ENCODE measurements around the gene PTCSC3. TPM values are rescaled to one million over a fixed set of nuclear protein-coding genes. Genes with fewer than 3 reads are reported as not detected.
A peak's percentile ranks its signal among the peaks of the same experiment; 100 is the strongest.
"Not testable (repeated sequence)": the region's sequence is repeated elsewhere in the genome, so short reads cannot be mapped to it uniquely, and the experiment has no call there.

Gene PTCSC3
- total and polyA plus RNA-seq, 10 of the 15 experiments (the other 5 are each of a cell fraction or from before 2014, with no cell fraction given), result not detected

GRCh38 chr14:36104258-36104657 is 72.3 kb downstream of the PTCSC3 start:
- intact Hi-C loops (cut with micrococcal nuclease; ENCODE audit: unreplicated experiment); H3K9me3 ChIP-seq (replicated peaks; ENCODE audit: control insufficient read depth, insufficient read depth, low read length); FAIRE-seq; in situ Hi-C loops (cut with MboI); H3K4me3 ChIP-seq; SMC1A ChIA-PET (ENCODE audit: uncharacterized antibody, unreplicated experiment); RAD21 ChIA-PET (ENCODE audit: unreplicated experiment); H3K27ac ChIP-seq (ENCODE audit: control insufficient read depth, insufficient read depth); H3K36me3 ChIP-seq (ENCODE audit: control insufficient read depth in 2 of 2, insufficient read depth in 2 of 2, low read length in 1 of 2); H2AFZ ChIP-seq (ENCODE audit: control insufficient read depth, low read depth, low read length); H3K4me2 ChIP-seq (ENCODE audit: control insufficient read depth, insufficient read depth); POLR2A ChIA-PET; H3K27me3 ChIP-seq (replicated peaks in 1 of 2; ENCODE audit: control insufficient read depth in 2 of 2, insufficient read depth in 2 of 2, low read length in 1 of 2); H3K4me1 ChIP-seq (ENCODE audit: control insufficient read depth, insufficient read depth, low read length); H4K20me1 ChIP-seq (ENCODE audit: control insufficient read depth, insufficient read depth); BruUV-seq (replicated peaks); DNase-seq (ENCODE audit: low read depth, low spot score); ATAC-seq; H3K9ac ChIP-seq (ENCODE audit: control insufficient read depth, insufficient read depth, low read length); H3K79me2 ChIP-seq (ENCODE audit: control insufficient read depth, insufficient read depth, low read length): not testable (repeated sequence)
- 24% methylated on average over 7 of the region's 7 CpGs for WGBS (ENCODE audit: insufficient coverage, insufficient replicate concordance, low lambda C conversion rate, missing lambda C conversion rate)
- TF ChIP-seq FOXK2 (IDR thresholded peaks at IDR 0.05), result 0 out of 2 replicates have a peak, but pooled peaks have one; percentile 3
- peak; percentile 17 for TF ChIP-seq E4F1 (IDR thresholded peaks at IDR 0.05; ENCODE audit: borderline replicate concordance, partially characterized antibody)
- CTCF ChIA-PET, result interaction anchor here (0.7 to 1.1 kb wide), 2 partner anchors 13 to 269 kb away, joined by 3 read pairs; no protein-coding TSS in a partner anchor

- Histone ChIP-seq H4K20me1 (ENCODE audit: control insufficient read depth, insufficient read depth) (no peaks in the 10 kb centered on the region), H3K27me3 (replicated peaks in 1 of 2; ENCODE audit: control insufficient read depth in 2 of 2, insufficient read depth in 2 of 2, low read length in 1 of 2) (no peaks in the 10 kb centered on the region), H2AFZ (ENCODE audit: control insufficient read depth, low read depth, low read length) (no peak overlapping the region), H3K4me1 (ENCODE audit: control insufficient read depth, insufficient read depth, low read length) (no peaks in the 10 kb centered on the region), H3K27ac (ENCODE audit: control insufficient read depth, insufficient read depth) (no peak overlapping the region), H3K9me3 (replicated peaks; ENCODE audit: control insufficient read depth, insufficient read depth, low read length) (no peaks in the 10 kb centered on the region; the same call in 2 of the 3 replicates), H3K4me3 (no peak overlapping the region), H3K79me2 (ENCODE audit: control insufficient read depth, insufficient read depth, low read length) (no peaks in the 10 kb centered on the region), H3K9ac (ENCODE audit: control insufficient read depth, insufficient read depth, low read length) (no peak overlapping the region), H3K4me2 (ENCODE audit: control insufficient read depth, insufficient read depth) (no peak overlapping the region), H3K36me3 (ENCODE audit: control insufficient read depth in 2 of 2, insufficient read depth in 2 of 2, low read length in 1 of 2) (no peaks in the 10 kb centered on the region)
- ChIA-PET SMC1A (ENCODE audit: uncharacterized antibody, unreplicated experiment) (interaction anchor here (0.7 to 0.9 kb wide), 2 partner anchors 55 to 100 kb away, joined by 3 read pairs; no protein-coding TSS in a partner anchor), RAD21 (ENCODE audit: unreplicated experiment) (no interaction called here), POLR2A (no interaction called here), CTCF (interaction anchor here (1.1 to 1.2 kb wide), 2 partner anchors 9 to 412 kb away, joined by 3 read pairs; no protein-coding TSS in a partner anchor)
- FAIRE-seq, result no peak
- in situ Hi-C loops (cut with MboI), result no loop called here
- BruUV-seq (replicated peaks), result no TSS peak
- TF ChIP-seq WRNIP1 (IDR thresholded peaks at IDR 0.05; ENCODE audit: borderline replicate concordance, low read depth, low read length) (no peak), ASH2L (IDR thresholded peaks at IDR 0.05; ENCODE audit: borderline replicate concordance, low read depth) (no peak), CEBPZ (IDR thresholded peaks at IDR 0.05; ENCODE audit: low read depth, low read length) (no peak), ZNF274 (IDR thresholded peaks at IDR 0.05; ENCODE audit: insufficient read depth, insufficient read length) (no peak), IKZF2 (IDR thresholded peaks at IDR 0.05) (no peak), PAX5 (IDR thresholded peaks at IDR 0.05; ENCODE audit: borderline replicate concordance, low read depth, low read length) (no peak), ZNF217 (IDR thresholded peaks at IDR 0.05) (no peak), SP1 (IDR thresholded peaks at IDR 0.05; ENCODE audit: low read depth, low read length) (no peak), MTA3 (IDR thresholded peaks at IDR 0.05; ENCODE audit: borderline replicate concordance, low read length) (no peak), SIX5 (IDR thresholded peaks at IDR 0.05; ENCODE audit: low read depth, low read length, severe bottlenecking) (no peak), CBX3 (IDR thresholded peaks at IDR 0.05; ENCODE audit: borderline replicate concordance, low read depth) (no peak), YY1 (IDR thresholded peaks at IDR 0.05; ENCODE audit: low read depth, low read length) (no peak)
- no peak for ATAC-seq
- intact Hi-C loops (cut with micrococcal nuclease; ENCODE audit: unreplicated experiment), result no loop called here
- no peak for DNase-seq (ENCODE audit: low read depth, low spot score)
- 50% methylated on average over 3 of the region's 4 CpGs for WGBS (ENCODE audit: insufficient coverage, insufficient replicate concordance, low lambda C conversion rate, missing lambda C conversion rate)
Measured at GRCh38 chr14:36099619-36100018, 76.9 kb downstream of the PTCSC3 start.
